Fibroblast of lung (primary cell): Measurements from ENCODE around the gene SGCE. TPM values are rescaled to one million over a fixed set of nuclear protein-coding genes. Genes with fewer than 3 reads are reported as not detected.

Experiments
- DNase-seq, 2 donors: peaks; one replicate each; pipeline versions ENCODE4 v3.0.0 to v3.0.0-alpha.2; 2010; ENCODE audit warnings: low read depth in 2 of 2
- H2AFZ ChIP-seq: 2 replicates; pipeline ENCODE4 v1.5.1; 2012; ENCODE audit warnings: low read length, control low read depth, inconsistent platforms
- H3K27ac ChIP-seq: 2 replicates; pipeline ENCODE4 v1.5.1; 2011; ENCODE audit warnings: low read length, control low read depth; ENCODE audit not compliant: insufficient read depth
- H3K27me3 ChIP-seq: 2 replicates; pipeline ENCODE4 v1.5.1; 2011; ENCODE audit warnings: mild to moderate bottlenecking, low read length; ENCODE audit not compliant: control insufficient read depth, insufficient read depth
- H3K36me3 ChIP-seq: 2 replicates; pipeline ENCODE4 v1.5.1; 2011; ENCODE audit warnings: low read length; ENCODE audit not compliant: control insufficient read depth, insufficient read depth
- H3K4me1 ChIP-seq: 2 replicates; pipeline ENCODE4 v1.5.1; 2011; ENCODE audit warnings: low read length; ENCODE audit not compliant: control insufficient read depth, insufficient read depth; ENCODE audit errors: extremely low read depth
- H3K4me2 ChIP-seq: 2 replicates; pipeline ENCODE4 v1.5.1; 2011; ENCODE audit warnings: low read length, control low read depth; ENCODE audit not compliant: insufficient read depth; ENCODE audit errors: extremely low read depth
- H3K4me3 ChIP-seq, 4 experiments: fragments of 200-600 bp in 1 of 4; sonication (generic) in 1 of 4; replicated peaks in 1 of 4; 2 replicates each; pipeline ENCODE4 v1.5.1; 2011 to 2016; ENCODE audit warnings: low read length in 4 of 4, low read depth in 3 of 4, mild to moderate bottlenecking in 3 of 4, control low read depth in 2 of 4, inconsistent platforms in 1 of 4, mixed read lengths in 1 of 4; ENCODE audit not compliant: insufficient read depth in 1 of 4; ENCODE audit errors: control extremely low read depth in 1 of 4
- H3K79me2 ChIP-seq: 2 replicates; pipeline ENCODE4 v1.5.1; 2012; ENCODE audit warnings: mild to moderate bottlenecking, low read length, inconsistent platforms; ENCODE audit not compliant: control insufficient read depth, insufficient read depth
- H3K9ac ChIP-seq: 2 replicates; pipeline ENCODE4 v1.5.1; 2011; ENCODE audit warnings: mild to moderate bottlenecking, low read length, control low read depth; ENCODE audit not compliant: insufficient read depth
- H3K9me3 ChIP-seq: 2 replicates; pipeline ENCODE4 v1.5.1; 2012; ENCODE audit warnings: low read depth, low read length; ENCODE audit not compliant: control insufficient read depth, insufficient read depth
- H4K20me1 ChIP-seq: 2 replicates; pipeline ENCODE4 v1.5.1; 2011; ENCODE audit warnings: low read length; ENCODE audit not compliant: control insufficient read depth, insufficient read depth; ENCODE audit errors: extremely low read depth
- EZH2 ChIP-seq: IDR thresholded peaks from 2 replicates; pipeline ENCODE4 v1.5.1; 2012; ENCODE audit warnings: low read length, control low read depth, mild to moderate bottlenecking; ENCODE audit errors: missing control alignments
- polyA plus RNA-seq, 2 donors: library from polyadenylated mRNA; depleted of rRNA in 1 of 2; stranded (reverse) in 1 of 2; unstranded in 1 of 2; fragments of >200 nt; gene quantifications; 2 replicates each; pipeline ENCODE4 v1.2.1, GENCODE V29; 2011 to 2012; ENCODE audit warnings: missing spikeins in 1 of 2
- total RNA-seq: library from RNA; depleted of rRNA; stranded (reverse); fragments of >200 nt; gene quantifications from 2 replicates; pipeline ENCODE4 v1.2.1, GENCODE V29; 2014
- TF ChIP-seq, protein P1 (sequence below), 2 donors: IDR thresholded peaks in 1 of 2; conservative IDR thresholded peaks in 1 of 2; 1 replicate in 1 of 2; 2 replicates in 1 of 2; pipeline ENCODE4 v1.5.1; 2011 to 2012; ENCODE audit warnings: low read length in 2 of 2, control low read depth in 1 of 2, inconsistent platforms in 1 of 2, low read depth in 1 of 2, mild to moderate bottlenecking in 1 of 2

Gene SGCE
- total and polyA plus RNA-seq, 2 donors (not counting 1 experiment from before 2014, with no cell fraction given) = 106 to 184 TPM

DNA sequence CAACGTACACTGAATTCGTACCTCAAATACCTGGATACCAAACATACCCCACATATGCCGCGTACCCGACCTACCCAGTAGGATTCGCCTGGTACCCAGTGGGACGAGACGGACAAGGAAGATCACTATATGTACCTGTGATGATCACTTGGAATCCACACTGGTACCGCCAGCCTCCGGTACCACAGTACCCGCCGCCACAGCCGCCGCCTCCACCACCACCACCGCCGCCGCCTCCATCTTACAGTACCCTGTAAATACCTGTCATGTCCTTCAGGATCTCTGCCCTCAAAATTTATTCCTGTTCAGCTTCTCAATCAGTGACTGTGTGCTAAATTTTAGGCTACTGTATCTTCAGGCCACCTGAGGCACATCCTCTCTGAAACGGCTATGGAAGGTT, 9.5 kb upstream of the SGCE start:
- Histone ChIP-seq H3K27me3 (no peaks in the 10 kb centered on the region), H4K20me1 (no peaks in the 10 kb centered on the region), H2AFZ (no peak overlapping the region), H3K36me3 (no peaks in the 10 kb centered on the region), H3K4me2 (no peak overlapping the region), H3K79me2 (no peaks in the 10 kb centered on the region), H3K4me3 (no peak overlapping the region), H3K9me3 (no peaks in the 10 kb centered on the region), H3K4me1 (no peaks in the 10 kb centered on the region), H3K27ac (no peak overlapping the region), H3K9ac (no peak overlapping the region)
- DNase-seq = no peak
- TF ChIP-seq, protein P1, sequence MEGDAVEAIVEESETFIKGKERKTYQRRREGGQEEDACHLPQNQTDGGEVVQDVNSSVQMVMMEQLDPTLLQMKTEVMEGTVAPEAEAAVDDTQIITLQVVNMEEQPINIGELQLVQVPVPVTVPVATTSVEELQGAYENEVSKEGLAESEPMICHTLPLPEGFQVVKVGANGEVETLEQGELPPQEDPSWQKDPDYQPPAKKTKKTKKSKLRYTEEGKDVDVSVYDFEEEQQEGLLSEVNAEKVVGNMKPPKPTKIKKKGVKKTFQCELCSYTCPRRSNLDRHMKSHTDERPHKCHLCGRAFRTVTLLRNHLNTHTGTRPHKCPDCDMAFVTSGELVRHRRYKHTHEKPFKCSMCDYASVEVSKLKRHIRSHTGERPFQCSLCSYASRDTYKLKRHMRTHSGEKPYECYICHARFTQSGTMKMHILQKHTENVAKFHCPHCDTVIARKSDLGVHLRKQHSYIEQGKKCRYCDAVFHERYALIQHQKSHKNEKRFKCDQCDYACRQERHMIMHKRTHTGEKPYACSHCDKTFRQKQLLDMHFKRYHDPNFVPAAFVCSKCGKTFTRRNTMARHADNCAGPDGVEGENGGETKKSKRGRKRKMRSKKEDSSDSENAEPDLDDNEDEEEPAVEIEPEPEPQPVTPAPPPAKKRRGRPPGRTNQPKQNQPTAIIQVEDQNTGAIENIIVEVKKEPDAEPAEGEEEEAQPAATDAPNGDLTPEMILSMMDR (conservative IDR thresholded peaks at IDR 0.05 in 1 of 2, IDR thresholded peaks at IDR 0.05 in 1 of 2; ENCODE audit: low read depth in 1 of 2, low read length in 2 of 2) = no peak
- TF ChIP-seq EZH2 = no peak

DNA sequence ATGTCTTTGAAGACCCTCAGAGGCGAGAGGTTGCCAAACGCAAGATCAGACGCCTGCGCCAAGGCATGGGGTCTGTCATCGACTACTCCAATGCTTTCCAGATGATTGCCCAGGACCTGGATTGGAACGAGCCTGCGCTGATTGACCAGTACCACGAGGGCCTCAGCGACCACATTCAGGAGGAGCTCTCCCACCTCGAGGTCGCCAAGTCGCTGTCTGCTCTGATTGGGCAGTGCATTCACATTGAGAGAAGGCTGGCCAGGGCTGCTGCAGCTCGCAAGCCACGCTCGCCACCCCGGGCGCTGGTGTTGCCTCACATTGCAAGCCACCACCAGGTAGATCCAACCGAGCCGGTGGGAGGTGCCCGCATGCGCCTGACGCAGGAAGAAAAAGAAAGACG, 8.1 kb upstream of the SGCE start:
- H3K4me1 ChIP-seq = no peaks in the 10 kb centered on the region
- H3K4me2 ChIP-seq = no peak overlapping the region
- H3K27me3 ChIP-seq = no peaks in the 10 kb centered on the region
- no peak overlapping the region for H3K27ac ChIP-seq
- H3K36me3 ChIP-seq = no peaks in the 10 kb centered on the region
- H3K79me2 ChIP-seq = no peaks in the 10 kb centered on the region
- no peaks in the 10 kb centered on the region for H4K20me1 ChIP-seq
- H3K9ac ChIP-seq = no peak overlapping the region
- H2AFZ ChIP-seq = no peak overlapping the region
- no peaks in the 10 kb centered on the region for H3K9me3 ChIP-seq
- H3K4me3 ChIP-seq = no peak overlapping the region
- no peak for DNase-seq
- TF ChIP-seq, protein P1 (conservative IDR thresholded peaks at IDR 0.05 in 1 of 2, IDR thresholded peaks at IDR 0.05 in 1 of 2; ENCODE audit: low read depth in 1 of 2, low read length in 2 of 2) = no peak

DNA sequence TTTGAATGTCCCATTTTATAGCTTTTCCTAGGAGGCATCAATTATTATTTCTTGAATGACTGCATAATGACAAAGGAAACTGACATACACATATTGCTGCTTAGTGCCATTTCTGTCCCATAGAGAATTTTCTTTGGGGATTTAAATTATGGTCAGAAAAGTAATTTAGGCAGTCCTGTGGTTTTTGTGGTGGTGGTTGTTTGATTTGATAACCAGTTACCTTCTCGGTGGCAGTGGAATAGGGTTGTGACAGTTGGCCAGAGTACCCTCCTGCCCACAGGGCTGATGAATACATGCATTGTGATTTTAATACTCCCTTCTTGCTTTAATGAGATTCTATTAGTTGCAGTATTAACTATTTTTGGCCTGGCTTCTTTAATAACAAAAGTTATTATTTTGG, 6.6 kb upstream of the SGCE start:
- H3K4me1 ChIP-seq = no peaks in the 10 kb centered on the region
- no peak overlapping the region for H3K4me2 ChIP-seq
- H3K4me3 ChIP-seq = no peak overlapping the region
- DNase-seq = no peak
- H3K27ac ChIP-seq = no peak overlapping the region
- H3K36me3 ChIP-seq = no peaks in the 10 kb centered on the region
- H3K27me3 ChIP-seq = no peaks in the 10 kb centered on the region
- no peak overlapping the region for H3K9ac ChIP-seq
- H4K20me1 ChIP-seq = no peaks in the 10 kb centered on the region
- H3K79me2 ChIP-seq = no peaks in the 10 kb centered on the region
- TF ChIP-seq, protein P1 (conservative IDR thresholded peaks at IDR 0.05 in 1 of 2, IDR thresholded peaks at IDR 0.05 in 1 of 2; ENCODE audit: low read depth in 1 of 2, low read length in 2 of 2) = no peak
- no peak for TF ChIP-seq EZH2
- H2AFZ ChIP-seq = no peak overlapping the region
- no peaks in the 10 kb centered on the region for H3K9me3 ChIP-seq
